Measurements from ENCODE around the gene ARHGAP31. TPM values are rescaled to one million over a fixed set of nuclear protein-coding genes. Genes with fewer than 3 reads are reported as not detected.
"Not testable (repeated sequence)": the region's sequence is repeated elsewhere in the genome, so short reads cannot be mapped to it uniquely, and the experiment has no call there.

The ARHGAP31 gene
- total and polyA plus RNA-seq, 7 experiments from 2014 or later = 1.2 to 11.9 (median 3.0) TPM

DNA sequence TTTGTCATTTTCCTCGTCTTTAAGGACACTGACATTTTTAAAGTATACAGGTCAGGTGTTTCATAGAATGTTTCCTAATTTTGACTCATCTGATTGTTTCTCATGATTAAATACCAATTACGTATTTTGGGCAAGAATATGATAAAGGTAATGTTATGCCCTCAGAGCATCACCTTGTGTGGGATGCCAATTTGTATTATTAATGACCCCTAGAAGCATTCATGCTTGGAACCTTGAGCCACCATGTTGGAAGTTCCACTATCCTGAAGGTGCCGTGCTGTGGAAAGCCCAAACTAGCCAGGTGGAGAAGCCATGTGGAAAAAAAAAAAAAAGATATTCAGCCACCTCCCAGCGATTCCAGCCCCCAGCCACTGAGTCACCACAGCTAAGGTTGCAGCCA lies 34.4 kb upstream of the ARHGAP31 start:
- DNase-seq = no peak
- Histone ChIP-seq H3K36me3 (ENCODE audit: control insufficient read depth in 2 of 3, insufficient read depth in 3 of 3, low read length in 3 of 3) (no peaks in the 10 kb centered on the region), H3K9me3 (ENCODE audit: control insufficient read depth in 2 of 3, low read length in 3 of 3) (no peaks in the 10 kb centered on the region), H3K4me1 (ENCODE audit: control insufficient read depth in 2 of 2, insufficient read depth in 2 of 2, low read length in 2 of 2) (no peaks in the 10 kb centered on the region), H3K27ac (ENCODE audit: low read depth, low read length) (no peak overlapping the region), H3K27me3 (ENCODE audit: control insufficient read depth in 2 of 2, insufficient read depth in 2 of 2, low read length in 2 of 2) (no peaks in the 10 kb centered on the region), H3K4me3 (ENCODE audit: low read length) (no peak overlapping the region)
- Mint-ChIP-seq H3K4me3 (no peak overlapping the region), H3K27me3 (peaks cover 0 to 15% (median 0%) of the 10 kb centered on the region in 5 donors), H3K27ac (no peak overlapping the region), H3K36me3 (no peaks in the 10 kb centered on the region), H3K4me1 (peaks cover 0 to 12% (median 6%) of the 10 kb centered on the region in 7 donors), H3K9me3 (no peaks in the 10 kb centered on the region)
- intact Hi-C loops (cut with micrococcal nuclease) = no loop called here
- ChIA-PET POLR2A (no interaction called here), CTCF (no interaction called here)
- no peak for ATAC-seq

DNA sequence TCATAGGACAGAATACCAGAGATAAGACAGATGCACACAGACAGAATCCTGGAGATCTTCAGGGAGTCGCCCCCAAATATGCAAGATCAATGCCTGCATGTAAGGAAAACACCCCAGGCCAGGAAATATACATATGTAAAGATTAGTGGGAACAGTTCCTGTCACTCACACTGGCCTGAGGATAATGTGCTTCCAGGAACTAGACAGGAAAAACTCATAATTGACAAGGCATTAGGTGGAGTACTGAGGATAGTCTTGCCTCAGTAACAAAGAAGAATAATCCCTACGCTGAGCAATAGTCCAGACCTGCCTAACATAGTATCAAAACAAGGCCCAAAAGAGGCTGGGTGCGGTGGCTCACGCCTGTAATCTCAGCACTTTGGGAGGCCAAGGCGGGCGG lies 33.1 kb upstream of the ARHGAP31 start:
- H3K36me3 Mint-ChIP-seq = no peaks in the 10 kb centered on the region
- Histone ChIP-seq H3K4me1 (ENCODE audit: control insufficient read depth in 2 of 2, insufficient read depth in 2 of 2, low read length in 2 of 2) (no peaks in the 10 kb centered on the region), H3K27me3 (ENCODE audit: control insufficient read depth in 2 of 2, insufficient read depth in 2 of 2, low read length in 2 of 2) (no peaks in the 10 kb centered on the region), H3K4me3 (ENCODE audit: low read length) (no peak overlapping the region), H3K9me3 (ENCODE audit: control insufficient read depth in 2 of 3, low read length in 3 of 3) (no peaks in the 10 kb centered on the region), H3K27ac (ENCODE audit: low read depth, low read length) (no peak overlapping the region), H3K36me3 (ENCODE audit: control insufficient read depth in 2 of 3, insufficient read depth in 3 of 3, low read length in 3 of 3) (no peaks in the 10 kb centered on the region)
- CTCF ChIA-PET = no interaction called here
- intact Hi-C loops (cut with micrococcal nuclease) = no loop called here
- H3K9me3 Mint-ChIP-seq = no peaks in the 10 kb centered on the region
- no peak overlapping the region for H3K4me3 Mint-ChIP-seq
- peaks cover 0 to 12% (median 6%) of the 10 kb centered on the region in 7 donors for H3K4me1 Mint-ChIP-seq
- no peak for ATAC-seq
- no peak for DNase-seq
- peaks cover 0 to 20% (median 0%) of the 10 kb centered on the region in 5 donors for H3K27me3 Mint-ChIP-seq
- POLR2A ChIA-PET = no interaction called here
- no peak overlapping the region for H3K27ac Mint-ChIP-seq

DNA sequence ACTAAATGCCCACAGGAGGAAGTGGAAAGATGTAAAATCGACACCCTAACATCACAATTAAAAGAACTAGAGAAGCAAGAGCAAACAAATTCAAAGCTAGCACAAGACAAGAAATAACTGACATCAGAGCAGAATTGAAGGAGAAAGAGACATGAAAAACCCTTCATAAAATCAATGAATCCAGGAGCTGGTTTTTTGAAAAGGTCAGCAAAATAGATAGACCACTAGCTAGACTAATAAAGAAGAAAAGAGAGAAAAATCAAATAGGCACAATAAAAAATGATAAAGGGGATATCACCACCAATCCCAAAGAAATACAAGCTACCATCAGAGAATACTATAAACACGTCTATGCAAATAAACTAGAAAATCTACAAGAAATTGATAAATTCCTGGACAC lies 24.0 kb upstream of the ARHGAP31 start:
- peaks cover 2 to 11% (median 9%) of the 10 kb centered on the region in 11 donors for H3K9me3 Mint-ChIP-seq

DNA sequence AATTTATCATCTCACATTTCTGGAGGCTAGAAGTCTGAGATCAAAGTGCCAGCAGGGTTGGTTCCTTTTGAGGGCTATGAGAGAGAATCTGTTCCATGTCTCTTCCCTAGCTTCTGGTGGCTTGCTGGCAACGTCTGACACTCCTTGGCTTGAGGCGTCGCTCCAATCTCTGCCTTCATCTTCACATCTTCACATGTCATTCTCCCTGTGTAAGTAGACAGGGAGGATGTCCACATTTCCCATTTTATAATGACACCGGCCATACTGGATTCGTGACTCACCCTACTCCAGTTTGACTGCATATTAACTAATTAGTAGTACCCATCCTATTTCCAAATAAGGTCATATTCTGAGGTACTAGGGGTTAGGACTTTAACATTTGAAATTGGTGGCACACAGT lies 17.5 kb upstream of the ARHGAP31 start:
- DNase-seq (no peak), ATAC-seq (no peak)
- Mint-ChIP-seq H3K27ac (no peak overlapping the region), H3K4me1 (peaks cover 0 to 23% (median 11%) of the 10 kb centered on the region in 7 donors), H3K4me3 (no peak overlapping the region), H3K9me3 (peaks cover 0 to 8% (median 3%) of the 10 kb centered on the region in 11 donors), H3K36me3 (peaks cover under 1 to 4% (median 1%) of the 10 kb centered on the region in 5 donors), H3K27me3 (peaks cover 0 to 11% (median 0%) of the 10 kb centered on the region in 5 donors)
- Histone ChIP-seq H3K4me3 (ENCODE audit: low read length) (no peak overlapping the region), H3K36me3 (ENCODE audit: control insufficient read depth in 2 of 3, insufficient read depth in 3 of 3, low read length in 3 of 3) (no peaks in the 10 kb centered on the region), H3K4me1 (ENCODE audit: control insufficient read depth in 2 of 2, insufficient read depth in 2 of 2, low read length in 2 of 2) (peaks cover 0 to 7% of the 10 kb centered on the region in 2 donors), H3K9me3 (ENCODE audit: control insufficient read depth in 2 of 3, low read length in 3 of 3) (peaks cover 0 to 2% (median 0%) of the 10 kb centered on the region in 3 experiments), H3K27ac (ENCODE audit: low read depth, low read length) (no peak overlapping the region), H3K27me3 (ENCODE audit: control insufficient read depth in 2 of 2, insufficient read depth in 2 of 2, low read length in 2 of 2) (no peaks in the 10 kb centered on the region)
- ChIA-PET CTCF (interaction anchor here (0.5 to 5.8 kb wide), 2 partner anchors 11 to 76 kb away, joined by 3 to 69 read pairs; no protein-coding TSS in a partner anchor), POLR2A (interaction anchor here (1.1 kb wide), 1 partner anchor 13 kb away, joined by 5 read pairs; no protein-coding TSS in a partner anchor)
- intact Hi-C loops (cut with micrococcal nuclease) = loop anchor here in 1 of 2 donors (5.0 kb wide), 1 partner anchor 191 kb away; the partner anchor contains the start of gene POGLUT1

More for the DNA sequence above, 24.0 kb upstream of the ARHGAP31 start:
- H3K4me1 Mint-ChIP-seq; ATAC-seq; CTCF ChIA-PET; H3K9me3 ChIP-seq (ENCODE audit: control insufficient read depth in 2 of 3, low read length in 3 of 3); H3K36me3 ChIP-seq (ENCODE audit: control insufficient read depth in 2 of 3, insufficient read depth in 3 of 3, low read length in 3 of 3); DNase-seq; H3K27ac ChIP-seq (ENCODE audit: low read depth, low read length); H3K4me1 ChIP-seq (ENCODE audit: control insufficient read depth in 2 of 2, insufficient read depth in 2 of 2, low read length in 2 of 2); H3K4me3 Mint-ChIP-seq; H3K27me3 ChIP-seq (ENCODE audit: control insufficient read depth in 2 of 2, insufficient read depth in 2 of 2, low read length in 2 of 2); H3K27ac Mint-ChIP-seq; intact Hi-C loops (cut with micrococcal nuclease); H3K4me3 ChIP-seq (ENCODE audit: low read length); POLR2A ChIA-PET: not testable (repeated sequence)
- H3K36me3 Mint-ChIP-seq = peaks cover 0 to 13% (median 0%) of the 10 kb centered on the region in 5 donors
- H3K27me3 Mint-ChIP-seq = peaks cover 0 to 44% (median 4%) of the 10 kb centered on the region in 5 donors

DNA sequence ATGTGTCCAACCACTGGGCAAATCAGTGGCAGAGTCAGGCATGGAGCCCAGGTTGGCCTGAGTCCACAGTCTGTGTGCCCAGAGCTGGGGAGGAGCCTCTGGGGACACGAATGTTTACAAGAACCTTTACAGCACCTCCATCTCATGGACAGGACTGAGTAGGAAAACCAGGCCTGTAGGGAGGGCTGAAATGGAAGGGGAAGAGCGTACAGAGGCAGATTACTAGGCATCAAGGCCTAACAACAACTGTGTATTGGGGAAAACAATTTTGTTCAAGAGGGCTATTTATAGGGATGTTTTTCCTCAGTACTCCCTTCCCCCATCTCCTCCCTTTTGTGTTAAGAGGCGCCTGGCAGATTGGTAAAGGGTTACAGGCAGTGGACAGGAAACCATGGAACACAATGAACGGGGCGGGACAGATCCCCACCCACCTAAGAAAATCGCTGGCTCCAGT lies 15.1 kb upstream of the ARHGAP31 start:
- DNase-seq (no peak), ATAC-seq (no peak)
- Mint-ChIP-seq H3K27ac (no peak overlapping the region), H3K4me1 (peaks cover 0 to 23% (median 11%) of the 10 kb centered on the region in 7 donors), H3K4me3 (no peak overlapping the region), H3K9me3 (peaks cover 8 to 29% (median 17%) of the 10 kb centered on the region in 11 donors), H3K27me3 (no peaks in the 10 kb centered on the region), H3K36me3 (peaks cover 6 to 16% (median 13%) of the 10 kb centered on the region in 5 donors)
- Histone ChIP-seq H3K27me3 (ENCODE audit: control insufficient read depth in 2 of 2, insufficient read depth in 2 of 2, low read length in 2 of 2) (no peaks in the 10 kb centered on the region), H3K4me1 (ENCODE audit: control insufficient read depth in 2 of 2, insufficient read depth in 2 of 2, low read length in 2 of 2) (peaks cover 0 to 7% of the 10 kb centered on the region in 2 donors), H3K4me3 (ENCODE audit: low read length) (no peak overlapping the region), H3K27ac (ENCODE audit: low read depth, low read length) (no peak overlapping the region), H3K9me3 (ENCODE audit: control insufficient read depth in 2 of 3, low read length in 3 of 3) (peaks cover 0 to 21% (median 0%) of the 10 kb centered on the region in 3 experiments), H3K36me3 (ENCODE audit: control insufficient read depth in 2 of 3, insufficient read depth in 3 of 3, low read length in 3 of 3) (no peaks in the 10 kb centered on the region)
- ChIA-PET CTCF (interaction anchor here (0.6 to 0.8 kb wide), 2 partner anchors 46 to 74 kb away, joined by 3 read pairs; no protein-coding TSS in a partner anchor), POLR2A (no interaction called here)
- intact Hi-C loops (cut with micrococcal nuclease) = loop anchor here in 1 of 2 donors (5.0 kb wide), 1 partner anchor 188 kb away; the partner anchor contains the start of gene POGLUT1

DNA sequence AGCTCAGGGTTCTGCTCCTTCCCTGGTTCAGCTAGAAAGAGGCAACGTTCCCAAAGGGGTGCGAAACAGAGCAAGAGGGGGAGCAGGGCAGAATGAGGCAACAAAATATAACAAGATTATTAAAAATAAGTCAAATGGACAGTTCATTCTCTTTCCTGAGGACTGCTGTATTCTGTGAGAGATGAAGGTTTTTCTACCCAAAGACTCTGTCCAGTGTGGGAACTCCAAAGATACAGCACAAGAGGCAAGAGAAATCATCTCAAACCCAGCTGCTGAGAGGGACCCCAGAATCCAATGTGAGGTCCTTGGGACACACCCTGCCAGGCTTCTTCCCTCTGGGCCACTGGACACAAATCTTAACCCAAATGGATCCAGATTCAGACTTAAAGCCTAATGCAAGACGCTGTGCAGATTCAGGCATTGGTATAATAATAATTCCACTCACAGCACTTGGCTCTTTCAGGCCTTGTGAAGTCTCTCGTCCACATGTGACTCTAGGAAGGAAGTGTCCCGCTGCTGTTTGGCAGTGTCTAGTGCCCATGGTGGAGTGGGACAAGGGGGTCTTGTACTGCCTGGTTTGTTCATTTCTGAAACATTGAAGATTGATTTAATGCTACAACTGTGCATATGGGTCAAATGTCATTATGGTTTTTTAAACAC lies 14.5 kb upstream of the ARHGAP31 start:
- H3K9me3 Mint-ChIP-seq = peaks cover 8 to 35% (median 17%) of the 10 kb centered on the region in 11 donors
- no peak overlapping the region for H3K27ac ChIP-seq (ENCODE audit: low read depth, low read length)
- ATAC-seq (no peak), DNase-seq (no peak)
- no peaks in the 10 kb centered on the region for H3K36me3 ChIP-seq (ENCODE audit: control insufficient read depth in 2 of 3, insufficient read depth in 3 of 3, low read length in 3 of 3)
- H3K27me3 ChIP-seq (ENCODE audit: control insufficient read depth in 2 of 2, insufficient read depth in 2 of 2, low read length in 2 of 2) = no peaks in the 10 kb centered on the region
- peaks cover 0 to 21% (median 0%) of the 10 kb centered on the region in 3 experiments for H3K9me3 ChIP-seq (ENCODE audit: control insufficient read depth in 2 of 3, low read length in 3 of 3)
- intact Hi-C loops (cut with micrococcal nuclease) = loop anchor here in 1 of 2 donors (5.0 kb wide), 1 partner anchor 188 kb away; the partner anchor contains the start of gene POGLUT1
- no peak overlapping the region for H3K4me3 ChIP-seq (ENCODE audit: low read length)
- H3K27me3 Mint-ChIP-seq = peaks cover 0 to 1% (median 0%) of the 10 kb centered on the region in 5 donors
- peaks cover 0 to 20% (median 11%) of the 10 kb centered on the region in 7 donors for H3K4me1 Mint-ChIP-seq
- H3K4me1 ChIP-seq (ENCODE audit: control insufficient read depth in 2 of 2, insufficient read depth in 2 of 2, low read length in 2 of 2) = peaks cover 0 to 7% of the 10 kb centered on the region in 2 donors
- H3K4me3 Mint-ChIP-seq = no peak overlapping the region
- H3K27ac Mint-ChIP-seq = no peak overlapping the region
- peaks cover 6 to 16% (median 13%) of the 10 kb centered on the region in 5 donors for H3K36me3 Mint-ChIP-seq
- CTCF ChIA-PET = interaction anchor here (0.6 to 0.8 kb wide), 2 partner anchors 47 to 73 kb away, joined by 3 read pairs; no protein-coding TSS in a partner anchor
- POLR2A ChIA-PET = no interaction called here
